Astrocyte (in vitro differentiated cells and primary cell): Measurements from ENCODE around the gene RASSF3. TPM values are rescaled to one million over a fixed set of nuclear protein-coding genes. Genes with fewer than 3 reads are reported as not detected.
A peak's percentile ranks its signal among the peaks of the same experiment; 100 is the strongest.

ENCODE experiments used
- DNase-seq: peaks from one replicate; pipeline ENCODE4 v3.0.0-alpha.2; 2010; ENCODE audit warnings: low read depth
- FAIRE-seq: peaks from 2 replicates; lab custom pipeline; 2011; peaks lifted over from hg19 to GRCh38; lab: Jason Lieb, UNC
- H2AFZ ChIP-seq: 2 replicates; pipeline ENCODE4 v1.6.0; 2012; ENCODE audit warnings: low read depth, low read length, inconsistent platforms
- H3K27ac ChIP-seq: 2 replicates; pipeline ENCODE4 v1.5.1; 2011; ENCODE audit warnings: low read depth, low read length, inconsistent platforms
- H3K27me3 ChIP-seq: 2 replicates; pipeline ENCODE4 v1.6.0; 2011; ENCODE audit warnings: low read length, inconsistent platforms; ENCODE audit not compliant: insufficient read depth
- H3K36me3 ChIP-seq: 2 replicates; pipeline ENCODE4 v1.5.1; 2011; ENCODE audit warnings: low read length, inconsistent platforms; ENCODE audit not compliant: insufficient read depth
- H3K4me1 ChIP-seq: 2 replicates; pipeline ENCODE4 v1.5.1; 2011; ENCODE audit warnings: low read length, inconsistent platforms; ENCODE audit not compliant: insufficient read depth
- H3K4me2 ChIP-seq: 2 replicates; pipeline ENCODE4 v1.6.0; 2012; ENCODE audit warnings: low read length, inconsistent platforms
- H3K4me3 ChIP-seq: 2 replicates; pipeline ENCODE4 v1.5.1; 2011; ENCODE audit warnings: low read depth, mild to moderate bottlenecking, low read length, inconsistent platforms; ENCODE audit not compliant: insufficient read depth
- H3K79me2 ChIP-seq: 2 replicates; pipeline ENCODE4 v1.6.0; 2012; ENCODE audit warnings: mild to moderate bottlenecking, low read length, inconsistent platforms; ENCODE audit not compliant: insufficient read depth
- H3K9ac ChIP-seq: 2 replicates; pipeline ENCODE4 v1.6.0; 2012; ENCODE audit warnings: mild to moderate bottlenecking, low read length, inconsistent platforms
- H3K9me3 ChIP-seq: 2 replicates; pipeline ENCODE4 v1.5.1; 2012; ENCODE audit warnings: low read depth, mild to moderate bottlenecking, low read length, inconsistent platforms; ENCODE audit not compliant: insufficient read depth
- H4K20me1 ChIP-seq: 2 replicates; pipeline ENCODE4 v1.6.0; 2012; ENCODE audit warnings: low read length, inconsistent platforms; ENCODE audit not compliant: insufficient read depth
- H3K27ac Mint-ChIP-seq: one replicate; pipeline ENCODE4 v1.8.0; 2021; ENCODE audit warnings: mild to moderate bottlenecking, mixed read lengths; ENCODE audit not compliant: unreplicated experiment
- H3K27me3 Mint-ChIP-seq: one replicate; pipeline ENCODE4 v1.8.0; 2021; ENCODE audit warnings: low read depth, mixed read lengths; ENCODE audit not compliant: unreplicated experiment
- H3K36me3 Mint-ChIP-seq: one replicate; pipeline ENCODE4 v1.8.0; 2021; ENCODE audit warnings: low read depth, mixed read lengths; ENCODE audit not compliant: unreplicated experiment
- H3K4me1 Mint-ChIP-seq: one replicate; pipeline ENCODE4 v1.8.0; 2021; ENCODE audit warnings: low read depth, mixed read lengths; ENCODE audit not compliant: unreplicated experiment
- H3K4me3 Mint-ChIP-seq: one replicate; pipeline ENCODE4 v1.8.0; 2021; ENCODE audit warnings: mild to moderate bottlenecking, moderate library complexity, mixed read lengths; ENCODE audit not compliant: unreplicated experiment
- H3K9me3 Mint-ChIP-seq: one replicate; pipeline ENCODE4 v1.8.0; 2021; ENCODE audit warnings: mild to moderate bottlenecking, mixed read lengths; ENCODE audit not compliant: unreplicated experiment
- CTCF ChIP-seq: IDR thresholded peaks from 2 replicates; pipeline ENCODE4 v1.5.1; 2011; ENCODE audit warnings: low read depth, mild to moderate bottlenecking, inconsistent platforms, low read length, moderate library complexity; ENCODE audit not compliant: insufficient read depth
- EZH2 ChIP-seq: IDR thresholded peaks from 2 replicates; pipeline ENCODE4 v1.6.1; 2012; ENCODE audit warnings: mild to moderate bottlenecking, low read length, inconsistent platforms; ENCODE audit not compliant: insufficient read depth
- total RNA-seq: library from RNA; stranded (reverse); gene quantifications from 2 replicates; pipeline ENCODE4 v1.2.1, GENCODE V29; 2021

RASSF3 gene
- total RNA-seq, 1 donor from 2014 or later, result 18.3 TPM

GRCh38 chr12:64672925-64673409, 62.7 kb downstream of the RASSF3 start:
- TF ChIP-seq EZH2 (no peak), CTCF (no peak)
- FAIRE-seq, result no peak
- Histone ChIP-seq H3K27me3 (no peaks in the 10 kb centered on the region), H3K9ac (no peak overlapping the region), H3K36me3 (no peaks in the 10 kb centered on the region), H2AFZ (no peak overlapping the region), H3K4me2 (peak overlapping the region; percentile 32), H3K27ac (no peak overlapping the region), H3K79me2 (peaks cover 23% of the 10 kb centered on the region), H3K9me3 (no peaks in the 10 kb centered on the region), H4K20me1 (peaks cover 3% of the 10 kb centered on the region), H3K4me3 (no peak overlapping the region), H3K4me1 (peaks cover 33% of the 10 kb centered on the region)
- H3K36me3 Mint-ChIP-seq, result no peaks in the 10 kb centered on the region
- DNase-seq, result peak; percentile 43
- no peaks in the 10 kb centered on the region for H3K27me3 Mint-ChIP-seq
- peaks cover 44% of the 10 kb centered on the region for H3K4me1 Mint-ChIP-seq
- H3K4me3 Mint-ChIP-seq, result no peak overlapping the region
- H3K9me3 Mint-ChIP-seq, result no peaks in the 10 kb centered on the region
- H3K27ac Mint-ChIP-seq, result peak overlapping the region; percentile 62

GRCh38 chr12:64673490-64674169, 63.3 kb downstream of the RASSF3 start:
- Histone ChIP-seq H3K27me3 (no peaks in the 10 kb centered on the region), H3K36me3 (no peaks in the 10 kb centered on the region), H4K20me1 (no peaks in the 10 kb centered on the region), H3K9ac (no peak overlapping the region), H3K4me2 (peak overlapping the region; percentile 32), H2AFZ (no peak overlapping the region), H3K9me3 (no peaks in the 10 kb centered on the region), H3K4me1 (peaks cover 33% of the 10 kb centered on the region), H3K79me2 (peaks cover 25% of the 10 kb centered on the region), H3K27ac (no peak overlapping the region), H3K4me3 (no peak overlapping the region)
- Mint-ChIP-seq H3K27ac (peak overlapping the region; percentile 62), H3K9me3 (no peaks in the 10 kb centered on the region), H3K36me3 (no peaks in the 10 kb centered on the region), H3K4me3 (no peak overlapping the region), H3K27me3 (no peaks in the 10 kb centered on the region), H3K4me1 (peaks cover 44% of the 10 kb centered on the region)
- no peak for FAIRE-seq
- peak; percentile 70 for DNase-seq
- TF ChIP-seq CTCF (no peak), EZH2 (no peak)

- H3K27ac ChIP-seq, result no peak overlapping the region
- no peaks in the 10 kb centered on the region for H4K20me1 ChIP-seq
- Mint-ChIP-seq H3K4me3 (no peak overlapping the region), H3K27ac (no peak overlapping the region), H3K36me3 (no peaks in the 10 kb centered on the region), H3K9me3 (no peaks in the 10 kb centered on the region), H3K4me1 (peaks cover 39% of the 10 kb centered on the region), H3K27me3 (no peaks in the 10 kb centered on the region)
- H3K27me3 ChIP-seq, result no peaks in the 10 kb centered on the region
- no peak overlapping the region for H3K4me3 ChIP-seq
- H3K36me3 ChIP-seq, result no peaks in the 10 kb centered on the region
- TF ChIP-seq CTCF, result no peak
- no peak for TF ChIP-seq EZH2
- no peaks in the 10 kb centered on the region for H3K9me3 ChIP-seq
- no peak overlapping the region for H3K4me2 ChIP-seq
- peaks cover 31% of the 10 kb centered on the region for H3K4me1 ChIP-seq
- no peak overlapping the region for H2AFZ ChIP-seq
- no peak overlapping the region for H3K9ac ChIP-seq
- DNase-seq (no peak), FAIRE-seq (no peak)
- H3K79me2 ChIP-seq, result peaks cover 24% of the 10 kb centered on the region
Measured at GRCh38 chr12:64674367-64674922, 64.2 kb downstream of the RASSF3 start.
